ENCODE data around the gene ZNF3.
"Not testable (repeated sequence)": the region's sequence is repeated elsewhere in the genome, so short reads cannot be mapped to it uniquely, and the experiment has no call there.

ZNF3 gene

GRCh38 chr7:100081535-100082102 is at the start of gene ZNF3:
ZNF3 (minus strand) TSS chr7:100081723; CDS start chr7:100077357, 4,366 bp downstream.
- peaks cover 20% of the 10 kb centered on the region for H3K4me1 Mint-ChIP-seq
- peak within 1 kb of the TSS; percentile 87 for H3K4me3 Mint-ChIP-seq
- peak within 1 kb of the TSS; percentile 95 for H3K27ac Mint-ChIP-seq
- no peaks in the 10 kb centered on the region for H3K27me3 Mint-ChIP-seq
- ATAC-seq (ENCODE audit: low read depth) = peak; percentile 70
- H3K36me3 Mint-ChIP-seq = peaks cover 8% of the 10 kb centered on the region
- DNase-seq (ENCODE audit: low spot score in 2 of 2) = peak; percentile 97 to 98
- H3K9me3 Mint-ChIP-seq = no peaks in the 10 kb centered on the region

- ATAC-seq (ENCODE audit: low read depth) (no peak), DNase-seq (ENCODE audit: low spot score in 2 of 2) (peak; percentile 82 to 88)
- H3K4me1 Mint-ChIP-seq = peaks cover 15% of the 10 kb centered on the region
- no peak overlapping the region for H3K4me3 Mint-ChIP-seq
- H3K36me3 Mint-ChIP-seq = no peaks in the 10 kb centered on the region
- no peak overlapping the region for H3K27ac Mint-ChIP-seq
- no peaks in the 10 kb centered on the region for H3K27me3 Mint-ChIP-seq
- H3K9me3 Mint-ChIP-seq = no peaks in the 10 kb centered on the region
Observed at GRCh38 chr7:100130608-100131453, 49.3 kb upstream of the ZNF3 start.

GRCh38 chr7:100130220-100130607 is 48.7 kb upstream of the ZNF3 start:
- ATAC-seq (ENCODE audit: low read depth); H3K27me3 Mint-ChIP-seq; H3K4me3 Mint-ChIP-seq; H3K27ac Mint-ChIP-seq; DNase-seq (ENCODE audit: low spot score in 2 of 2); H3K9me3 Mint-ChIP-seq; H3K36me3 Mint-ChIP-seq: not testable (repeated sequence)
- H3K4me1 Mint-ChIP-seq = peaks cover 15% of the 10 kb centered on the region

DNA sequence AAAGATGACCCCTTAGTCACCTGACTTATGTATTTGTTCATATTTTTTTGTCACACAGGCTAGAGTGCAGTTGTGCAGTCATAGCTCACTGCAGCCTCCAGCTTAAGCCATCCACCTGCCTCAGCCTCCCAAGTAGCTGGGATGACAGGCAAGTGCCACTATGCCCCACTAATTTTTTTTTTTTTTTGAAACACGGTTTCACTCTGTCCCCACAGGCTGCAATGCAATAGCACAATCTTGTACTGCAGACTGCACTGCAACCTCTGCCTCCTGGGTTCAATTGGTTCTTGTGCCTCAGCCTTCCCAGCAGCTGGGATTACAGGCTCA is 47.1 kb upstream of the ZNF3 start:
- ATAC-seq (ENCODE audit: low read depth) (no peak), DNase-seq (ENCODE audit: low spot score in 2 of 2) (no peak)
- peaks cover 21% of the 10 kb centered on the region for H3K4me1 Mint-ChIP-seq
- H3K27ac Mint-ChIP-seq = no peak overlapping the region
- H3K36me3 Mint-ChIP-seq = no peaks in the 10 kb centered on the region
- H3K4me3 Mint-ChIP-seq = peak overlapping the region; percentile 27
- no peaks in the 10 kb centered on the region for H3K9me3 Mint-ChIP-seq
- H3K27me3 Mint-ChIP-seq = no peaks in the 10 kb centered on the region

DNA sequence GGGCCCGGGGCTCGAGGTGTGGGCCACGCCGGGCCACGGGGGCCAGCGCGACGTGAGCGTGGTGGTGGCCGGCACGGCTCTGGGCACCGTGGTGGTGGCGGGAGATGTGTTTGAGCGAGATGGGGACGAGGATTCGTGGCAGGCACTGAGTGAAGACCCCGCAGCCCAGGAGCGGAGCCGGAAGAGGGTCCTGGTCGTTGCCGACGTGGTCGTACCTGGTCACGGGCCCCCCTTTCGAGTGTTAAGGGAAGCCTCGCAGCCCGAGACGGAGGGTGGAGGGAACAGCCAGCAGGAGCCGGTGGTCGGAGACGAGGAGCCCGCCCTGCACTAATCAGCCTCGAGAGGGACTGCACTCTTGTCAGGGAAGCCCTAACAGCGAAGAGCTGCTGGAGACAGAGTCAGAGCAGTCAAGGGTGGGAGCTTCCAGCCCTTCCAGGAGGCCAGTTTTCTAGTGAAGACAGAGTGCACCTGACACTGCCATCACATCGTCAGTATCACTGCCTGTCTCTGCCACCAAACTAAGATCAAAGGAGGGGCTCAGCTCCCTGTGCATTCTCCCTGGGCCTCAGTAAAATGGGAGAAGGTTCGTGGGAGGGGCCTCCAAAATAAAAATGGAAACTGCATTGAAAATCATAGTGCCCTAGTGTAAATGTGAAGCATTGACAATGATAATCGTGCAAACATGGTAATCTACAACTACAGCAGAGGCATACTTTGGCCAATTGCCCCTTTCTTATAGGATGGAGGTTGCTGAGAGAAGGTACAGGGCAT is 46.5 kb upstream of the ZNF3 start:
- Mint-ChIP-seq H3K36me3 (no peaks in the 10 kb centered on the region), H3K27ac (no peak overlapping the region), H3K4me1 (peaks cover 21% of the 10 kb centered on the region), H3K4me3 (peak overlapping the region; percentile 100), H3K9me3 (no peaks in the 10 kb centered on the region), H3K27me3 (no peaks in the 10 kb centered on the region)
- peak in 1 of 2 donors; percentile 59 for DNase-seq (ENCODE audit: low spot score in 2 of 2)
- no peak for ATAC-seq (ENCODE audit: low read depth)

- ATAC-seq (ENCODE audit: low read depth) = peak; percentile 75
- Mint-ChIP-seq H3K36me3 (peaks cover 3% of the 10 kb centered on the region), H3K4me3 (peak within 1 kb of the TSS; percentile 100), H3K9me3 (no peaks in the 10 kb centered on the region), H3K27me3 (no peaks in the 10 kb centered on the region), H3K4me1 (peaks cover 20% of the 10 kb centered on the region), H3K27ac (peak within 1 kb of the TSS; percentile 99)
- DNase-seq (ENCODE audit: low spot score in 2 of 2) = peak; percentile 90 to 94
Observed at GRCh38 chr7:100126931-100127865, 45.7 kb upstream of the ZNF3 start, which contains the start of gene MBLAC1. MBLAC1 (plus strand) TSS chr7:100126967; CDS start chr7:100127396, 429 bp downstream.

- no peak for ATAC-seq (ENCODE audit: low read depth)
- peaks cover 3% of the 10 kb centered on the region for H3K36me3 Mint-ChIP-seq
Observed at GRCh38 chr7:100126239-100126930, 44.9 kb upstream of the ZNF3 start.

GRCh38 chr7:100124301-100125230 is 43.0 kb upstream of the ZNF3 start:
- H3K36me3 Mint-ChIP-seq = peaks cover 3% of the 10 kb centered on the region
- no peaks in the 10 kb centered on the region for H3K27me3 Mint-ChIP-seq
- H3K27ac Mint-ChIP-seq = peak overlapping the region; percentile 46
- no peaks in the 10 kb centered on the region for H3K9me3 Mint-ChIP-seq
- peaks cover 26% of the 10 kb centered on the region for H3K4me1 Mint-ChIP-seq
- peak overlapping the region; percentile 45 for H3K4me3 Mint-ChIP-seq
- ATAC-seq (ENCODE audit: low read depth) = no peak
- no peak for DNase-seq (ENCODE audit: low spot score in 2 of 2)

More at GRCh38 chr7:100126239-100126930, 44.9 kb upstream of the ZNF3 start:
- Mint-ChIP-seq H3K4me3 (peak overlapping the region; percentile 100), H3K27me3 (no peaks in the 10 kb centered on the region), H3K27ac (peak overlapping the region; percentile 99), H3K9me3 (no peaks in the 10 kb centered on the region), H3K4me1 (peaks cover 20% of the 10 kb centered on the region)
- no peak for DNase-seq (ENCODE audit: low spot score in 2 of 2)

DNA sequence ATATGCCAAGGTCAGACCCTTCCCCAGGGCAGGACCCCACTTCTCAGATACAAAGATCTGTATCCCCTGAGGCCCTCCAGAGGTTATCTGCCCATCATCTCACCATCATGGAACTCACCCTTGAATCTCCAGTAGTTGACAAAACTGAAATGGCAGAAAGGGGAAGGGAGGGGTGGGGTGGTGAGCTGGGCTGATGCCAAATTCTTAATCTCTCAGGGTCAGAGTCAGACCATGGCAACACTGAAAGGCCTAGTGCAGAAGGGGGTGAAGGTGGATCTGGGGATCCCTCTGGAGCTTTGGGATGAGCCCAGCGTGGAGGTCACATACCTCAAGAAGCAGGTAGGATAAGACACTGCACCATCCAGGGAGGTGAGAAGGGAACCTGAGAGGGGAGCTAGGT is 41.0 kb upstream of the ZNF3 start:
- H3K36me3 Mint-ChIP-seq = peaks cover 3% of the 10 kb centered on the region
- DNase-seq (ENCODE audit: low spot score in 2 of 2) = no peak
- no peak overlapping the region for H3K4me3 Mint-ChIP-seq
- H3K27ac Mint-ChIP-seq = no peak overlapping the region
- no peaks in the 10 kb centered on the region for H3K27me3 Mint-ChIP-seq
- no peaks in the 10 kb centered on the region for H3K9me3 Mint-ChIP-seq
- H3K4me1 Mint-ChIP-seq = peaks cover 28% of the 10 kb centered on the region
- ATAC-seq (ENCODE audit: low read depth) = no peak

- Mint-ChIP-seq H3K4me3 (no peak overlapping the region), H3K36me3 (peaks cover 3% of the 10 kb centered on the region), H3K27me3 (no peaks in the 10 kb centered on the region), H3K27ac (no peak overlapping the region), H3K9me3 (no peaks in the 10 kb centered on the region), H3K4me1 (peaks cover 28% of the 10 kb centered on the region)
- DNase-seq (ENCODE audit: low spot score in 2 of 2) (no peak), ATAC-seq (ENCODE audit: low read depth) (no peak)
Observed at GRCh38 chr7:100122067-100122466, 40.5 kb upstream of the ZNF3 start.

GRCh38 chr7:100120733-100121036 is 39.2 kb upstream of the ZNF3 start:
- Mint-ChIP-seq H3K27me3 (no peaks in the 10 kb centered on the region), H3K36me3 (peaks cover 8% of the 10 kb centered on the region), H3K4me3 (peak overlapping the region; percentile 95), H3K27ac (peak overlapping the region; percentile 98), H3K9me3 (no peaks in the 10 kb centered on the region), H3K4me1 (peaks cover 28% of the 10 kb centered on the region)
- no peak for ATAC-seq (ENCODE audit: low read depth)
- no peak for DNase-seq (ENCODE audit: low spot score in 2 of 2)

DNA sequence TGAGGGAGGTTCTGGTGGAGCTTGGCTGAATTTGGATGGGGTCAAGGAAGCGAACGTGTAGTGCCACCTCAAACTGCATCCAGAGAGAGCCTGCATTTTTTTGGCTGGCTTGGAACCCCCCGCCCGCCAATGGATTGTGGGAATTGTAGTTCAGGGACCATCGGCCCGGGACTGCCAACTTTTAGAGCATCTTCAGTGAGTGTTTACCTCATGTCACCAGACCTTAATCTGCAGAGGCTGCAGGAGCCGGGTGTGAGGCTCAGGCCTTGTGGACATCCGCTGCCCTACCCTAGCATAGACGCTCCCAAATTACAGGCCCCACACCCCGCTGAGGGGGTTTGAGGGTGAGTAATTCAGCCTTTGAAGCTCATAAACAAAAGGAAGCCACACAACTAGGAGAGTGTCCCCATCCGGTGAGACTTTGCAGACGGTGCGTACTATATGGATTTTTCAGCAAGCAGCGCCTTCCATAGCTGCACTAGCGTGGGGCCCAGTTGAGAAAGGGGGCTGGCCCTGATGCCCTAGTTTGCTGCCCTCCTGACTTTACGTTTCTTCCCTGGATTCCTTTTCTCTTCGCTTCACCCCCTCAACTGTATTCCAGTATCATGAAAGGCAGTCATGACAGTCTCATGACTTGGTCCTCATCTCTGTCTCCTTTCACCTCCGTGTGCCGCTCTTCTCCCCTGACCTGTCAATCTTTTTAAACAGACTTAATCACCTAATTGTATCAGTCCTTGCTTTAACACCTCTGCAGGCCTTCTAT is 38.6 kb upstream of the ZNF3 start:
- peak overlapping the region; percentile 95 for H3K4me3 Mint-ChIP-seq
- peak; percentile 46 for ATAC-seq (ENCODE audit: low read depth)

More for the DNA sequence above, 38.6 kb upstream of the ZNF3 start:
- Mint-ChIP-seq H3K27me3 (no peaks in the 10 kb centered on the region), H3K4me1 (peaks cover 28% of the 10 kb centered on the region), H3K36me3 (peaks cover 8% of the 10 kb centered on the region), H3K9me3 (no peaks in the 10 kb centered on the region), H3K27ac (peak overlapping the region; percentile 98)
- peak in 1 of 2 donors; percentile 50 for DNase-seq (ENCODE audit: low spot score in 2 of 2)

Measured in memory B cell (primary cell).